ENCODE measurements around the gene PPARD. TPM values are rescaled to one million over a fixed set of nuclear protein-coding genes. Genes with fewer than 3 reads are reported as not detected.

Gene PPARD
- 4.2 to 7.1 TPM (median 5.2 TPM) in 5 replicates for total RNA-seq (2022; extraction: Qiagen RNA extraction; ENCODE audit: low read depth)

DNA sequence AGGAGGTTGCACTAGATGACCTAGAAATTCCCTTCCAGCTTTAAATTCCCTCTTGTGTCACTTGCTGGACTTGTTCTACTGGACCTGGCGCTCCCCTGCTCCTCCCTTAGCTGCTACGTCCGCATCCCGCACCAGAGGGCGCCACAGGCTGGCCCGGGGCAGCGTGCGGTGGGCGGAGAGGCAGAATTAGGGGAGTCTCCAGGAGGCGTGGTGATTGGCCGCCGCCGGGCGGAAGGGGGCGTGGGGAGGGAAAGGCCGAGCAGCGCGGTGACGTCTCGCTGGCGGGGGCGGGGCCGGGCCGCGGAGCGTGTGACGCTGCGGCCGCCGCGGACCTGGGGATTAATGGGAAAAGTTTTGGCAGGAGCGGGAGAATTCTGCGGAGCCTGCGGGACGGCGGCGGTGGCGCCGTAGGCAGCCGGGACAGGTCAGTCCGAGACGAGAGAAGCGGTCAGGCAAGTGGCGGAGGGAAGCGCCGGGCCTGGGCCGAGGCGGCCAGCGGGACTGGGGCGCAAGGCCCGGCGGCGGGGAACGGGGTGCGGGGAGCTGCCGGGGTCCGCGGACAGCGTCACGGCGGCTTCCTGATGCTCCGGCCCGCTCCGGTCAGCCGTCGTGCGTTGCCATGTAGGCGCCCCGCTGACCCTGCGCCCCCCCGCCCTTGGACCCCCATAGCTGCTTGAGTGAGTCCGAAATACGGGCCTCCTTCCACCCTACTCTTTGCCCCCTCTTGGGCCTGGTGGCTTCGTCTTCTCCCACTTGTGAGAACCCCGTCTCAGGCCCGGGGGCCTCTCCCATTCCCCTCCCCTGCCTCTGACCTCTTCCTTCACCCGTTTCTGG, at the start of gene PPARD:
TSS of gene PPARD (plus strand) at position 301 of the 834 bp plus-strand sequence. CDS start 68,530 bp downstream, outside the sequence.

GRCh38 chr6:35297601-35298481, 44.5 kb upstream of the PPARD start, which contains the start of gene DEF6:
TSS of gene DEF6 (plus strand) at chr6:35297818. CDS start at chr6:35297857, 39 bp downstream.

GRCh38 chr6:35452183-35453090, 110.1 kb downstream of the PPARD start, which contains the start of gene FANCE:
TSS of gene FANCE (plus strand) at chr6:35452338. CDS start at chr6:35452546, 208 bp downstream.

DNA sequence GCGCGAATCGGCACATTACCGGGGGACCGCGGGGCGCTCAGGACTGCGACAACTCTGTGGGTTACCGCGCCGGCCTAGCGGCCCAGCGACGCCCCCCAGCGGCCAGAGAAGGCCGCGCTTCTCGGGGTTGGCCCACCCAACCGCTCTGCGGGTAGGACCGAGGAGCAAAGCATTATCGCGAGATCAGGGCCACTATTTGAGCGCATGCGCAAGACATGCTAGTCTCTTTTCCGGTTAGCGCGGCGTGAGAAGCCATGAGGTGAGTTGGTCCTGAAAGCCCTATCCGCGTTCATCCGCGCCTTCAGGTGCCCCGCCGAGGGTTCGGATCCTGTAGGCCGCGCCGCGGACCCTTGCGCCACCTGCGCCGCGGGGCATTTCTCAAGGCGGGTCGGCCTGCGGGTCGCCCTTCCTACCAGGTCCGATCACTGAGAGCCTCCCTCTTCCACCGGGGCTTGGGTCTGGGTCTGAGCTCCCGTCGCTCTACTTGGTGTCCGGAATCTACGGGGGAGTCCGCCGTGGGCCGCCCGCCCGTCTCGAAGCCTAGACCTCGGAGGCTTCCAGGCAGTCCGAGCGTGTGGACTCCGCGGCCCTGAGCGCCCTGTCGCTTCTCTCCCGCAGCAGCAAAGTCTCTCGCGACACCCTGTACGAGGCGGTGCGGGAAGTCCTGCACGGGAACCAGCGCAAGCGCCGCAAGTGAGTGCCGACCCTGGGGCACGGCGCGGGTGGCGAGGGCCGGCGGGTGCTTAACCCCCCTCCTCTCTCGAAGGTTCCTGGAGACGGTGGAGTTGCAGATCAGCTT, 126.0 kb downstream of the PPARD start, which contains the start of gene RPL10A:
TSS of gene RPL10A (plus strand) at position 221 of the 799 bp plus-strand sequence. CDS start at position 255, 34 bp downstream.

Other genes with a start within 250 kb of the PPARD start
- gene TCP11, start 201.2 kb upstream of the PPARD start, total RNA-seq (2022; extraction: Qiagen RNA extraction; ENCODE audit: low read depth) = not detected in 5 replicates
- gene SCUBE3, start 128.6 kb upstream of the PPARD start, total RNA-seq (2022; extraction: Qiagen RNA extraction; ENCODE audit: low read depth) = 0.03 to 0.06 TPM (median 0.05 TPM) in 5 replicates
- gene ZNF76, start 82.8 kb upstream of the PPARD start, total RNA-seq (2022; extraction: Qiagen RNA extraction; ENCODE audit: low read depth) = 7.9 to 9.5 TPM (median 8.8 TPM) in 5 replicates
- 0.05 to 0.08 TPM (median 0.06 TPM) in 4 of 5 replicates, not detected in the other for gene DEF6, start 44.7 kb upstream of the PPARD start, total RNA-seq (2022; extraction: Qiagen RNA extraction; ENCODE audit: low read depth)
- gene FANCE, start 109.8 kb downstream of the PPARD start, total RNA-seq (2022; extraction: Qiagen RNA extraction; ENCODE audit: low read depth) = 2.2 to 3.2 TPM (median 2.9 TPM) in 5 replicates
- gene RPL10A, start 125.8 kb downstream of the PPARD start, total RNA-seq (2022; extraction: Qiagen RNA extraction; ENCODE audit: low read depth) = 1,412 to 1,579 TPM (median 1,500 TPM) in 5 replicates
- gene TEAD3, start 154.5 kb downstream of the PPARD start, total RNA-seq (2022; extraction: Qiagen RNA extraction; ENCODE audit: low read depth) = 4.4 to 6.6 TPM (median 5.7 TPM) in 5 replicates
- gene TULP1, start 170.3 kb downstream of the PPARD start, total RNA-seq (2022; extraction: Qiagen RNA extraction; ENCODE audit: low read depth) = not detected in 5 replicates

Measured in A549 treated with RU486 at 1 μM for 4 hours (cell line).